Measurements from ENCODE around the gene TASP1.

Gene TASP1

DNA sequence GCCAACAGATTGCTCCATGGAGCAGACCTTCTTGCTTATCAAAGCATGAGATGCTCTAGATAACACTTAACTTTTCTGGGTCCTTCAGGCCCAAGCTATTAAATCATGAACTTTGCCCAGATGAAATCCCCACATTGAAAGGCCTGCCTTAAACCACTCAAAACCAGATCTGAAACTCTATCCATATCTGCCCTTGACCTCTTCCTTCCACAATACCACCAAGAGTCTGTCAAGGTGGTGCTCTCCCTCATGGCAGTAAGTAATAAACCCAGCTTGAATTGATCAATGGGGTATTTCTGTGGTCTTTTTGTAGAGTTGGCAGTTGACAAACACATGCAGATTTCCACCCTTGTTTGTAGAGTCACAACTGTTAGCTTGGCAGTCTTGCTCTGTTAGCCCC is 282.1 kb downstream of the TASP1 start:
- no peak overlapping the region for H3K4me2 ChIP-seq (ENCODE audit: low read length)
- H3K4me3 ChIP-seq (ENCODE audit: low read length): no peak overlapping the region
- H3K27ac ChIP-seq (ENCODE audit: low read length): no peak overlapping the region
- no peak for TF ChIP-seq EZH2phosphoT487 (IDR thresholded peaks at IDR 0.05; ENCODE audit: low read depth)
- TF ChIP-seq, protein P1, sequence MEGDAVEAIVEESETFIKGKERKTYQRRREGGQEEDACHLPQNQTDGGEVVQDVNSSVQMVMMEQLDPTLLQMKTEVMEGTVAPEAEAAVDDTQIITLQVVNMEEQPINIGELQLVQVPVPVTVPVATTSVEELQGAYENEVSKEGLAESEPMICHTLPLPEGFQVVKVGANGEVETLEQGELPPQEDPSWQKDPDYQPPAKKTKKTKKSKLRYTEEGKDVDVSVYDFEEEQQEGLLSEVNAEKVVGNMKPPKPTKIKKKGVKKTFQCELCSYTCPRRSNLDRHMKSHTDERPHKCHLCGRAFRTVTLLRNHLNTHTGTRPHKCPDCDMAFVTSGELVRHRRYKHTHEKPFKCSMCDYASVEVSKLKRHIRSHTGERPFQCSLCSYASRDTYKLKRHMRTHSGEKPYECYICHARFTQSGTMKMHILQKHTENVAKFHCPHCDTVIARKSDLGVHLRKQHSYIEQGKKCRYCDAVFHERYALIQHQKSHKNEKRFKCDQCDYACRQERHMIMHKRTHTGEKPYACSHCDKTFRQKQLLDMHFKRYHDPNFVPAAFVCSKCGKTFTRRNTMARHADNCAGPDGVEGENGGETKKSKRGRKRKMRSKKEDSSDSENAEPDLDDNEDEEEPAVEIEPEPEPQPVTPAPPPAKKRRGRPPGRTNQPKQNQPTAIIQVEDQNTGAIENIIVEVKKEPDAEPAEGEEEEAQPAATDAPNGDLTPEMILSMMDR (IDR thresholded peaks at IDR 0.05; ENCODE audit: low read depth, low read length): no peak
- H3K4me1 ChIP-seq (ENCODE audit: low read length): no peaks in the 10 kb centered on the region
- no peaks in the 10 kb centered on the region for H3K36me3 ChIP-seq (replicated peaks; ENCODE audit: low read depth, low read length)
- no peaks in the 10 kb centered on the region for H3K79me2 ChIP-seq (ENCODE audit: low read length)
- H3K9me3 ChIP-seq (ENCODE audit: insufficient read depth, low read length): no peaks in the 10 kb centered on the region
- peaks cover 9% of the 10 kb centered on the region; the same call in 1 of the 2 replicates for H3K27me3 ChIP-seq (ENCODE audit: low read depth, low read length)
- no peak overlapping the region for H2AFZ ChIP-seq (ENCODE audit: low read depth, low read length)
- H3K9ac ChIP-seq (ENCODE audit: low read length): no peak overlapping the region
- no peaks in the 10 kb centered on the region for H4K20me1 ChIP-seq (ENCODE audit: insufficient read depth, low read length)

DNA sequence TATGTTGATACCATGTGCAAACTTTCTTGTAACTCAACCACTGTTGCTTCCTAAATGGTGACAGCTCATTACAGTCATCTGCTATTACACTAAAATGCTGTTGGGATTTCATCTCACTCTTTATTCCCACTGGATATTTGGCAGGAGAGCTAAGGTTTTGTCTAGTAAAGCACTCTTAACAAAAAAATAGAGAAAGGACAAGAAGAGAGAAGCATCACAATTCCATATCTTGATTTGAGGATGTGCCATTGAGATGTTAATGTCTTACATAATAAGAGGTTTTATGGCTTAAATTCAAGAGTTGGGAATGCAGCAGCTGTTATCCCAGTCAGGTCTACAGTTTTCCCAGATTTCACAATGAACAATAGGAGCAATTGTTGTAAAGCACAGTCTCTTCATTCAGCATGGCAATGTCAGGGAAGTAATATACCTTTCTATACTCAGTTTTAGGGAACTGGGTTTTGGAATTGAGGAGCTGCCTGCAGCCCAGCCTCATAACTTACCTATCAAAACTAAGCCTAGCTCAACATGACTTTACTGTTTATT is 282.7 kb downstream of the TASP1 start:
- Histone ChIP-seq H4K20me1 (ENCODE audit: insufficient read depth, low read length) (no peaks in the 10 kb centered on the region), H3K9ac (ENCODE audit: low read length) (no peak overlapping the region), H3K27me3 (ENCODE audit: low read depth, low read length) (peaks cover 9% of the 10 kb centered on the region; the same call in 1 of the 2 replicates), H3K27ac (ENCODE audit: low read length) (no peak overlapping the region), H3K4me3 (ENCODE audit: low read length) (no peak overlapping the region), H3K9me3 (ENCODE audit: insufficient read depth, low read length) (no peaks in the 10 kb centered on the region), H2AFZ (ENCODE audit: low read depth, low read length) (no peak overlapping the region), H3K36me3 (replicated peaks; ENCODE audit: low read depth, low read length) (no peaks in the 10 kb centered on the region), H3K4me2 (ENCODE audit: low read length) (no peak overlapping the region), H3K79me2 (ENCODE audit: low read length) (no peaks in the 10 kb centered on the region), H3K4me1 (ENCODE audit: low read length) (no peaks in the 10 kb centered on the region)
- TF ChIP-seq, protein P1 (IDR thresholded peaks at IDR 0.05; ENCODE audit: low read depth, low read length): no peak
- TF ChIP-seq EZH2phosphoT487 (IDR thresholded peaks at IDR 0.05; ENCODE audit: low read depth): no peak

DNA sequence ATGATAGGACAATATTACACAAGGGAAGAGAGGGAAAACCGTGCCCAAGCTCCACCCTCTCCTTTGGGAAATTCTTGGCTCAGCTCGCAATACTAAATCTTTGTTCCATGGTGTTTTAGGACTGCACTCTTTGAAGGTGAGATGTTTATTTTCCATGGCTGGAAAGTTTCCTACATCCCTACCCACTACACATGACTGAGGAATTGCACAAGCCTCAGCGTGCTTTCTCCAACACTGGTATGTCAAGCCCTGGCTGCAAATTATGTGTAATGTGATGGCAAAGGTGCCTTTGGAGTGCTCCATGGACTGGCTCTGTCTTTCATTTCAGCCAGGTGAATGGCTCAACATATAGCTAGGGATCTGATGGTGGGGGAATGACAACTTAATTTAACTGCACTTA is 283.3 kb downstream of the TASP1 start:
- TF ChIP-seq EZH2phosphoT487 (IDR thresholded peaks at IDR 0.05; ENCODE audit: low read depth): no peak
- TF ChIP-seq, protein P1 (IDR thresholded peaks at IDR 0.05; ENCODE audit: low read depth, low read length): no peak
- H3K4me1 ChIP-seq (ENCODE audit: low read length): no peaks in the 10 kb centered on the region

DNA sequence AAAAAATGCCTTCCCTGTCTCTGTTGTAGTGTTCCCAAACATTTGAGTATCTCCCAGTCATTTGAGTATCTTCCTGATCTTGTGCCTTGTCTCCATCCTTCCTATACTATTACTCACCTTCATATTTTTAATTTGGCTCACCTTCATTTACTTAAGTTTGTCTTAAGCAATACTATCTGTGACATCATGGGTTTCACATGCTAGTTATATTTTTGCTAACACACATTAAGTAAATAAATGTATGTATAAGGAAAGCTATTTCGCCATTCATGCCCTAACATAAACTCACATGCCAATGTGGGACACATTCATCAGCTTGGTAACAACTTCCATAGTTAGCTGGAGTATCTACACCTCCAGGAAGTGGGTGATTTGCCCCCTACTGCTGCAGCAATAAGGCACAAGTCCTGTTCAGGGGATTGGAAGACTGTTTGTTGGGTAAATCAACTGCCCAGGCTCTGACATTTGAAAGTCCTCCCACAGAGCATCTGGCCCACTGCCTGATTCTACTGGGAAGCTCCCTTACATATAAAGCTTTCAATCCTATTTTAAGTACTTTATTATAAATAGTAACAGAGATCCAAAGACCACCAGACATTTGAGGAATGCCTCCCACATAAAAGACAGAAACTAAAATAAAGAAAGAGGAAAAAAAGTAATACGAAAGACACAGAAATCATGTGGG is 285.3 kb downstream of the TASP1 start:
- H3K9me3 ChIP-seq (ENCODE audit: insufficient read depth, low read length): no peaks in the 10 kb centered on the region
- no peak overlapping the region for H3K4me2 ChIP-seq (ENCODE audit: low read length)
- no peak overlapping the region for H3K9ac ChIP-seq (ENCODE audit: low read length)
- H4K20me1 ChIP-seq (ENCODE audit: insufficient read depth, low read length): no peaks in the 10 kb centered on the region
- H3K27me3 ChIP-seq (ENCODE audit: low read depth, low read length): peaks cover 9% of the 10 kb centered on the region; the same call in 1 of the 2 replicates
- H3K36me3 ChIP-seq (replicated peaks; ENCODE audit: low read depth, low read length): no peaks in the 10 kb centered on the region
- no peak overlapping the region for H2AFZ ChIP-seq (ENCODE audit: low read depth, low read length)
- no peak overlapping the region for H3K27ac ChIP-seq (ENCODE audit: low read length)
- no peak for TF ChIP-seq EZH2phosphoT487 (IDR thresholded peaks at IDR 0.05; ENCODE audit: low read depth)
- TF ChIP-seq, protein P1 (IDR thresholded peaks at IDR 0.05; ENCODE audit: low read depth, low read length): no peak
- no peaks in the 10 kb centered on the region for H3K79me2 ChIP-seq (ENCODE audit: low read length)
- H3K4me1 ChIP-seq (ENCODE audit: low read length): no peaks in the 10 kb centered on the region
- no peak overlapping the region for H3K4me3 ChIP-seq (ENCODE audit: low read length)

More for the DNA sequence above, 283.3 kb downstream of the TASP1 start:
- H3K4me3 ChIP-seq (ENCODE audit: low read length): no peak overlapping the region
- peaks cover 9% of the 10 kb centered on the region; the same call in 1 of the 2 replicates for H3K27me3 ChIP-seq (ENCODE audit: low read depth, low read length)
- H3K79me2 ChIP-seq (ENCODE audit: low read length): no peaks in the 10 kb centered on the region
- no peak overlapping the region for H3K4me2 ChIP-seq (ENCODE audit: low read length)
- no peak overlapping the region for H3K9ac ChIP-seq (ENCODE audit: low read length)
- H3K9me3 ChIP-seq (ENCODE audit: insufficient read depth, low read length): no peaks in the 10 kb centered on the region
- no peaks in the 10 kb centered on the region for H3K36me3 ChIP-seq (replicated peaks; ENCODE audit: low read depth, low read length)
- no peak overlapping the region for H3K27ac ChIP-seq (ENCODE audit: low read length)
- H2AFZ ChIP-seq (ENCODE audit: low read depth, low read length): no peak overlapping the region
- no peaks in the 10 kb centered on the region for H4K20me1 ChIP-seq (ENCODE audit: insufficient read depth, low read length)

All from OCI-LY3 (cell line).